HL-60 (cell line): Measurements from ENCODE around the gene IL12RB2.

Experiments used
- DNase-seq, 2 experiments: peaks; one replicate each; pipeline ENCODE4 v3.0.0-alpha.2; 2010 to 2020; ENCODE audit warnings: low read depth in 1 of 2, low spot score in 1 of 2
- H3K27ac ChIP-seq: fragments of 250-450 bp; sonication (Bioruptor Pico); replicated peaks from 2 replicates; pipeline ENCODE4 v1.5.1; 2020; ENCODE audit warnings: mild to moderate bottlenecking, moderate library complexity
- H3K27me3 ChIP-seq: fragments of 250-450 bp; sonication (Bioruptor Pico); 2 replicates; pipeline ENCODE4 v1.5.1; 2021; ENCODE audit warnings: mild to moderate bottlenecking, moderate library complexity; ENCODE audit not compliant: insufficient read depth, poor library complexity, severe bottlenecking
- H3K4me3 ChIP-seq: replicated peaks from 2 replicates; pipeline ENCODE4 v1.5.1; 2011; ENCODE audit warnings: mild to moderate bottlenecking, control low read depth, low read length; ENCODE audit not compliant: insufficient read depth
- GABPA ChIP-seq: IDR thresholded peaks from 2 replicates; pipeline ENCODE4 v1.6.1; 2012; ENCODE audit warnings: low read depth
- POLR2AphosphoS5 ChIP-seq: IDR thresholded peaks from 2 replicates; pipeline ENCODE4 v1.6.1; 2012; ENCODE audit warnings: low read depth
- SPI1 ChIP-seq: IDR thresholded peaks from 2 replicates; pipeline ENCODE4 v1.6.1; 2012; ENCODE audit warnings: low read depth, mild to moderate bottlenecking, borderline replicate concordance
- TF ChIP-seq, protein P1 (sequence below): IDR thresholded peaks from one replicate; pipeline ENCODE4 v1.5.1; 2011; ENCODE audit warnings: low read length, control low read depth, inconsistent platforms; ENCODE audit not compliant: insufficient read depth
- TF ChIP-seq, protein P2 (sequence below): IDR thresholded peaks from 2 replicates; pipeline ENCODE4 v1.6.1; 2012; ENCODE audit warnings: low read depth; ENCODE audit not compliant: insufficient replicate concordance

Gene IL12RB2

GRCh38 chr1:67299296-67299695 lies 8.4 kb upstream of the IL12RB2 start:
- Histone ChIP-seq H3K27ac (no peak overlapping the region), H3K27me3 (peaks cover 5% of the 10 kb centered on the region), H3K4me3 (no peak overlapping the region)
- no peak for DNase-seq
- TF ChIP-seq SPI1: no peak
- no peak for TF ChIP-seq GABPA
- no peak for TF ChIP-seq POLR2AphosphoS5
- TF ChIP-seq, protein P1, sequence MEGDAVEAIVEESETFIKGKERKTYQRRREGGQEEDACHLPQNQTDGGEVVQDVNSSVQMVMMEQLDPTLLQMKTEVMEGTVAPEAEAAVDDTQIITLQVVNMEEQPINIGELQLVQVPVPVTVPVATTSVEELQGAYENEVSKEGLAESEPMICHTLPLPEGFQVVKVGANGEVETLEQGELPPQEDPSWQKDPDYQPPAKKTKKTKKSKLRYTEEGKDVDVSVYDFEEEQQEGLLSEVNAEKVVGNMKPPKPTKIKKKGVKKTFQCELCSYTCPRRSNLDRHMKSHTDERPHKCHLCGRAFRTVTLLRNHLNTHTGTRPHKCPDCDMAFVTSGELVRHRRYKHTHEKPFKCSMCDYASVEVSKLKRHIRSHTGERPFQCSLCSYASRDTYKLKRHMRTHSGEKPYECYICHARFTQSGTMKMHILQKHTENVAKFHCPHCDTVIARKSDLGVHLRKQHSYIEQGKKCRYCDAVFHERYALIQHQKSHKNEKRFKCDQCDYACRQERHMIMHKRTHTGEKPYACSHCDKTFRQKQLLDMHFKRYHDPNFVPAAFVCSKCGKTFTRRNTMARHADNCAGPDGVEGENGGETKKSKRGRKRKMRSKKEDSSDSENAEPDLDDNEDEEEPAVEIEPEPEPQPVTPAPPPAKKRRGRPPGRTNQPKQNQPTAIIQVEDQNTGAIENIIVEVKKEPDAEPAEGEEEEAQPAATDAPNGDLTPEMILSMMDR: no peak
- TF ChIP-seq, protein P2, sequence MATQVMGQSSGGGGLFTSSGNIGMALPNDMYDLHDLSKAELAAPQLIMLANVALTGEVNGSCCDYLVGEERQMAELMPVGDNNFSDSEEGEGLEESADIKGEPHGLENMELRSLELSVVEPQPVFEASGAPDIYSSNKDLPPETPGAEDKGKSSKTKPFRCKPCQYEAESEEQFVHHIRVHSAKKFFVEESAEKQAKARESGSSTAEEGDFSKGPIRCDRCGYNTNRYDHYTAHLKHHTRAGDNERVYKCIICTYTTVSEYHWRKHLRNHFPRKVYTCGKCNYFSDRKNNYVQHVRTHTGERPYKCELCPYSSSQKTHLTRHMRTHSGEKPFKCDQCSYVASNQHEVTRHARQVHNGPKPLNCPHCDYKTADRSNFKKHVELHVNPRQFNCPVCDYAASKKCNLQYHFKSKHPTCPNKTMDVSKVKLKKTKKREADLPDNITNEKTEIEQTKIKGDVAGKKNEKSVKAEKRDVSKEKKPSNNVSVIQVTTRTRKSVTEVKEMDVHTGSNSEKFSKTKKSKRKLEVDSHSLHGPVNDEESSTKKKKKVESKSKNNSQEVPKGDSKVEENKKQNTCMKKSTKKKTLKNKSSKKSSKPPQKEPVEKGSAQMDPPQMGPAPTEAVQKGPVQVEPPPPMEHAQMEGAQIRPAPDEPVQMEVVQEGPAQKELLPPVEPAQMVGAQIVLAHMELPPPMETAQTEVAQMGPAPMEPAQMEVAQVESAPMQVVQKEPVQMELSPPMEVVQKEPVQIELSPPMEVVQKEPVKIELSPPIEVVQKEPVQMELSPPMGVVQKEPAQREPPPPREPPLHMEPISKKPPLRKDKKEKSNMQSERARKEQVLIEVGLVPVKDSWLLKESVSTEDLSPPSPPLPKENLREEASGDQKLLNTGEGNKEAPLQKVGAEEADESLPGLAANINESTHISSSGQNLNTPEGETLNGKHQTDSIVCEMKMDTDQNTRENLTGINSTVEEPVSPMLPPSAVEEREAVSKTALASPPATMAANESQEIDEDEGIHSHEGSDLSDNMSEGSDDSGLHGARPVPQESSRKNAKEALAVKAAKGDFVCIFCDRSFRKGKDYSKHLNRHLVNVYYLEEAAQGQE: no peak

GRCh38 chr1:67300561-67300960 lies 7.1 kb upstream of the IL12RB2 start:
- DNase-seq: no peak
- Histone ChIP-seq H3K27ac (no peak overlapping the region), H3K4me3 (no peak overlapping the region), H3K27me3 (peaks cover 13% of the 10 kb centered on the region)
- TF ChIP-seq SPI1 (no peak), POLR2AphosphoS5 (no peak), GABPA (no peak)
- TF ChIP-seq, protein P1: no peak
- TF ChIP-seq, protein P2: no peak

DNA sequence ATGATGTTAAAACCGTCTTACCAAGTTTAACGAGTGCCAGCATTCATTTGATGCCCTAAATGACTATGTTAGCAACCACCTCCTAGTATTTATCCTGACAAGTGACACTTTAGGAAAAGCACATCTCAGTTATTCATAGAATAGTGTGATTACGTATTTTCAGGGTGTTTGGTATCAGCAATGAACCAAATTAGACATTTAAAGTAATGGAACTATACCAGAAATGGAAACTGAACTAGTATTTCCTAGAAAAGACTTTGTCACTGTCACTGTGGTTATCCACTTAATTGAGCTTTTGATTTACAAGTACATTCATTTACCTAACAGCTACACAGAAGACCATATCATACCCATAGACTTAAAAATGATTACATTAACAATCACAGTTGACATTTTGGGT lies 3.6 kb upstream of the IL12RB2 start:
- DNase-seq: no peak
- Histone ChIP-seq H3K27me3 (peaks cover 35% of the 10 kb centered on the region), H3K4me3 (no peak overlapping the region), H3K27ac (no peak overlapping the region)
- TF ChIP-seq GABPA: no peak

- no peak for DNase-seq
- Histone ChIP-seq H3K27ac (no peak overlapping the region), H3K4me3 (no peak overlapping the region), H3K27me3 (peaks cover 38% of the 10 kb centered on the region)
- TF ChIP-seq SPI1 (no peak), POLR2AphosphoS5 (no peak), GABPA (no peak)
- TF ChIP-seq, protein P2: no peak
- TF ChIP-seq, protein P1: no peak
These were observed 1.1 kb upstream of the IL12RB2 start for GRCh38 chr1:67306547-67306946.
